ENCODE data around the gene PREX1.
"Not testable (repeated sequence)": the region's sequence is repeated elsewhere in the genome, so short reads cannot be mapped to it uniquely, and the experiment has no call there.

Gene PREX1

DNA sequence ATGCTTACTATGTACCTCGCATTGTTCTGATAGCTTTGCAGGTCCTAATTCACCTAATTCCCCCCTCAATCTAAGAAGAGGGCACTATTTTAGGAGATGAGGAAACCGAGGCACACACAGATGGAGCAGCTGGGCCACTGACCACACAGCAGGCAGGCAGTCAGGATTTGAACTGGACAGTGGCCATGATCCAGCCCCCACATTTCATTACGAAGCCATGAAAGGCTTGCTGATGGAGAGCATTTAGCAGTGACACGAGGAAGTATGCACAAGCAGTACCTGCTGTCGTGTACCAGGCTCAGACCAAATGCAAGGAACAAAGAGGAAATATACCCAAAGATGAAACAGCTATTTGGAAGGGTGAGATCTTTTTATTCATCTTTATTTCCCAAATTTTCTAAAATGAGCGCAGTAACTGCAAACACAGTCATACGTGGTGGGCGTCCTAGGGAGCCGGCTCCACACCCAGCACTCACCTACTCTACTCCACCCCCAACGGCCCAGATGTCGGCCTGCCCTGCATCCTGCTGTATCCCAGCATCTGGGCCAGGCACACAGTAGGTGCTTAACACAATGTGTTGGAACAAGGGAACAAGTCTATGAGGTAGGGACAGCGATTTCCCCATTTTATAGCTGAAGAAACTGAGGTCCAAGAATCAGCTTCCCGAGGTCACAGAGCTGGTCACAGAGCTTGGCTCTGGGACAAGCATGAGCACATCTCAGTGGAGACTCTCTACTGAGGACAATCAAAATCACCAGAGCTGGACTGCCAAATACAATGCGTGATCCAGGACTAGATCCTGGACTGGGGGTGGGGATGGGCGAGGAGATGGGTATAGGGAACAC lies 15.0 kb downstream of the PREX1 start:
- no peak for DNase-seq (ENCODE audit: low read depth)

- not testable (repeated sequence) for DNase-seq (ENCODE audit: low read depth)
Measured at GRCh38 chr20:48812114-48812513, 15.7 kb downstream of the PREX1 start.

DNA sequence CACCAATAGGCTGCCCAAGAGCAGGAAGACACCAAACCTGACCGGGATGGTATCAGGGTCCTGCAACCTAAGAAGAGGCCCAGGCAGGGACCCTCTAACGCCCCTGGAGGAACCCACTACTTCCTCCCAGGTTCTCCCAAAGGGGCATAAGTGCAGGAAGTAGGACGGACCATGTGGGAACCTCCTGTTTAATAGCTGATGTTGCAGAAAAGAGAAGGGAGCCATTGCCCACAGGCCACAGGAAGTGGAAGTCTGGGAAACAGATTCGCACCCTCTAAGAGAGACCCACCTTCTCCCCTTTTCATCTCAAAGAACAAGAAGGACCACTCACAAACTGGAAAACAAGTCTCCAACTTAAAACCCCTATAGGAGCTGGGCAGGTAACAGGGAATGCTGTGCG lies 18.1 kb downstream of the PREX1 start:
- no peak for DNase-seq (ENCODE audit: low read depth)

DNA sequence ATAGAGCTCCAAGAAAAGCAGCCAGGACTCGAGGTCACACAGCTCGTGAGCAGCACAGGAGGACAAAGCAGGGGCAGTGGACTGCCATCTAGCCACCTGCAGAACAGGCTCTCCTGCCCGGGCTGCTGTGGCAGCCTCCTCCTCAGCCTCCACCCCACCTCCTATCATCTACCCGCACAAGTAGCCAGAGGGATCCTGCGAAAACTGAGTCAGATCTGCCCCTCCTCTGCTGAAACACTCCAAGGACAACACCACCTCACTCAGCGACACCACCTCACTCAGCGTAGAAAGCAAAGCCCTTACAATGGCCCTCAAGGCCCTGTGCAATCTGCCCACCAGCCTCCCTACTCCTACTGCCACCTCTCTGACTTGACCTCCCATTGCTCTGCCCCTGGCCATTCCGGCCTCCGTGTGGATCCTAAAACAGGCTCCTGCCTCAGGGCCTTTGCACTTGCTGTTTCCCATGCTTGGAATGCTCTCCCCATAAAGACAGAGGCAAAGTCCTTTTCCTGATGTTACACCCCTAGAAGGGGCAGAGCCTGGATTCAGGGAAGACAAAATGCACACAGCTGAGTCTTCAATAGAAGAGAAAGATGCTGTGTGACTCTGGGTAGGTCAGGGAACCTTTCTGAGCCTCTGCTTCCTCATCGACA lies 19.3 kb downstream of the PREX1 start:
- no peak for DNase-seq (ENCODE audit: low read depth)

- DNase-seq (ENCODE audit: low read depth), result no peak
Measured at GRCh38 chr20:48807586-48808381, 20.0 kb downstream of the PREX1 start.

GRCh38 chr20:48807051-48807450 lies 20.7 kb downstream of the PREX1 start:
- DNase-seq (ENCODE audit: low read depth), result no peak

- no peak for DNase-seq (ENCODE audit: low read depth)
Measured at GRCh38 chr20:48805716-48806115, 22.1 kb downstream of the PREX1 start.

GRCh38 chr20:48805286-48805685 lies 22.5 kb downstream of the PREX1 start:
- no peak for DNase-seq (ENCODE audit: low read depth)

DNA sequence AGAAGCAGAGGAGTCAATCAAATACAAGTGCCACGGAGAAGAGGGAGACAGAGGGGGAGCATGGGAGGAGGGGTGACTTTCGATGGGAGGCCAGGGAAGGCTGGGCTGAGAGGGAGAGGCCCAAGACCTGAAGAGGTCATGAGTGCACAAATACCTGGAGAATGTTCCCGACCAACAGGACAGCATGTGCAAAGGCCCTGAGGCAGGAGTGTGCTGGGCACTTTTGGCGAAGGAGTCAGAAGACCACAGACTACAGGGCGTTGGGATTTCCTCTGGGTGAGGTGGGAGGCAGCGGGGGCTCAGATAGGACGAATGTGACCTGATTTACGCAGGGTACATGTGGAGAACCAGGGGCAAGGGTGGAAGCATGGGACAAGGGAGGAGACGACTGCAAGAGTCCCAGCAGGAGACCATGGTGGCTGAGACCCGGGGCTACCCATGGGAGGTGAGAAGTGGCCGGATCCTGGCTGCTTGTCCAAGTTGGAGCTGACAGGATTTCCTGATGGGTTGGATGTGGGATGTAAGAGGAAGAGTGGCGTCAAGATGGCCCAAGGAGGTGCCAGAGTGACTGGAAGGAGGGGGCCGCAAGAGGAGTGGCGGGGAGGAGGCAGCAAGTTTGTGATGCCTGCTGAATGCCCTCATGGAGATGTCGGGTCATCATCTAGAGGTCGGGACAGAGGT lies 23.4 kb downstream of the PREX1 start:
- no peak for DNase-seq (ENCODE audit: low read depth)

DNA sequence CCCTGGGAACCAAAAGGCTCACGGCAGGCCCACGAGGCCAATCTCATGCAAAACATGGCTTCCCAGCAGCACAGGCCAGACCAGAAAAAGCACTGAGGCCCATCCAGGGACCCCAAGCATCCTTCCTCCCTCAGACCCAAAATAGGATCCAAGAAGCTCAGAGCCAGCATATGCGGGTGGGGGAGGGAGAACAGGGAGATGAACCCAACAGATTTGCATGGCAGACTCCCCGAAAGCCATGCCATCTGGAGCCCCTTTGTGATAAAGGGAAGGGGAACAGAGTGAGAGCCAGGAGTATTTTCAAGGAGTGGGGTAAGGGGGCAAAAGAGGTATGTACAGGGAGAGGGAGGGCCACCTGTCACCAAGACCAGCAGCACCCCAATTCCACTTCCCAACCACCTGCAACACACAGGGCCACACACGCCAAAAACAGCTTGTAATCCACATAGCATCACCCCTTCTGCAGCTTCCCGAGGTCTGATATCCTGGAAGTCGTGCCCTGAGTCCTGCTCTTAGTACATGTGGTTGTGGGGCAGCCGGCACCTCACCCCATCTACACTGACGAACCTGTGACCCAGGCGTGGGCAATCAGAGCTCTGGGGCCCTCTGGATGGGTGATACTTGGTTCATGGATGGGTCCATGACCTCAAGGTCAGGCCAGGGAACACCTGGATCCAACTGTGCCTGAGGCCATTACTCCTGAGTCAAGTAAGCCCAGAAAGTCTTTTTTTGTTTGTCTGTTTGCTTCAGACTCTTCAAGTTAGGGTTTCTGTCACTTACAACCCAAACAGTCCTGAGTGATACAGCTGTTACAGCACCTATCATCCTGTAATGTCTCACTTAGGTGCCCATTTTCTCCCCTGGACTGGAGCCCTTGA lies 24.4 kb downstream of the PREX1 start:
- no peak for DNase-seq (ENCODE audit: low read depth)

GRCh38 chr20:48802647-48803046 lies 25.2 kb downstream of the PREX1 start:
- no peak for DNase-seq (ENCODE audit: low read depth)

DNA sequence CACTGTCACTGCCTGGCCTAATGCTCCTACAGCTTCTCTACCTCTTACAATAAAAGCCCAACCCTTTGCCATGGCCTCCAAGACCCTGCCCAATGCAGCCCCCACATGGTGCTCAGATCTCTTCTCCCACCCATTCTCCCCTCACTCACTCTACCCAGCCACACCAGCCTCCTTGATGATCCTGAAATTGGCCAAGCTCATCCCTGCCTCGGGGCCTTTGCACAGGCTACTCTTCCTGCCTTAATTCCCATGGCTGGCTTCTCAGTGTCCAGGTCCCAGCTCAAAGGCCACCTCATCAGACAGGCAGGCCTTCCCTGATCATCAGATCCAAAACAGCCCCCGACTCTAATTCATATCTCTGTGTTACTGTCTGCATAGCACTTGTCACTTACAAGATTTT lies 25.6 kb downstream of the PREX1 start:
- DNase-seq (ENCODE audit: low read depth), result no peak

DNA sequence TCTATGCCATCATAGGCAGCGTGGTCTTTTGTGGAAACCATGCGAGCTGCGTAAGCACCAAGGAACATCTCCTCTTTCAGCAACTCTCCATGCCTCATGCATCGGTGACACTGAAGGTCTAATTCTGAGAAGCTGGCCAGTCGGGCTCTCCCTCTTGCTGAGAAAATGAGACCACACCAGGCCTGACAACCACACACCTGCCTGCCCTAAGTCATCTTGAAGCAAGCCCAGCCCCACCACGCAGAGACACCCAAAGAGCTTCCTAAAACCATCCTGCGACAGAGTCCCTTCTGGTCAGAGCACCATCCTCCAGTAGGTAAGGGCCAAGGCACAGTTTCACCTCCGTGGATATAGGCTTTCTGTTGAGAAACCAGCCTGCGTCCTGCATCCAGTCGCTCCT lies 26.6 kb downstream of the PREX1 start:
- no peak for DNase-seq (ENCODE audit: low read depth)

- DNase-seq (ENCODE audit: low read depth), result no peak
Measured at GRCh38 chr20:48800177-48800576, 27.6 kb downstream of the PREX1 start.

DNA sequence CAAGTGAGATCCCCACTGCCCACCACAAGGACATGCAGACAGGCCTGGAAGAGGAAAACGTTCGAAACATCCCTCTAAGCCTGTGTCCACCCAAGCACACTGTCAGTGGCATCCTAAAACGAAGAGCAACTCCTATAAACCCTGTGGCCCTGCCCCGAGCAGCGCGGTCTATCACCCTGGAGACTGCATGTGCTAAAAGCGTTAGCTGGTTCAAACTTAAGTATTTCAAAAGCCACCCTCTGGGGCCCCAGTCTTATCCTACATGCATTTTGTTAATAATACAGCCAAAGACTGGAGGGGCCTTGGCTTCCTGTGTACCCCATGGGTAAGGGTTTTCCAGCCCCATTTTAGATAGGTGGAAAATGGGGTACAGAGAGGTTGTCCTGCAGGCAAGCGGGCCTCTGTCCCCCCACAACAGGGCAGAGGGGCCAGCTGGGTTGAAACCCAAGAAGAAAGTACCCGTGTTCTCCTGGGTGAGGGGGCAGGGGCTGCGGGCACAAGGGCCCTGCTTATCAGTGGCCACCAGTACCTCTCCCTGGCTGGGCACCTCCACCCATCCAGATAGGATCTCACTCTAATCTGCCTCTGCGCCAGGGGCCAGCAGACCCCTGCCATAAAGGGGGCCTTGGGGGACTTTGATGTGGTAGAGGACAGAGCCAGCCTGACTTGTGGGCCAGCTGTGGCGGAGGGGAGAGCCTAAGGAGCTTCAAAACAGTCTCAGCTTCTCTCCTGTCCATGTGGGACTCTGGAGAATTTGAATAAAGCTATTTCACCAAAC lies 28.3 kb downstream of the PREX1 start:
- no peak for DNase-seq (ENCODE audit: low read depth)

DNA sequence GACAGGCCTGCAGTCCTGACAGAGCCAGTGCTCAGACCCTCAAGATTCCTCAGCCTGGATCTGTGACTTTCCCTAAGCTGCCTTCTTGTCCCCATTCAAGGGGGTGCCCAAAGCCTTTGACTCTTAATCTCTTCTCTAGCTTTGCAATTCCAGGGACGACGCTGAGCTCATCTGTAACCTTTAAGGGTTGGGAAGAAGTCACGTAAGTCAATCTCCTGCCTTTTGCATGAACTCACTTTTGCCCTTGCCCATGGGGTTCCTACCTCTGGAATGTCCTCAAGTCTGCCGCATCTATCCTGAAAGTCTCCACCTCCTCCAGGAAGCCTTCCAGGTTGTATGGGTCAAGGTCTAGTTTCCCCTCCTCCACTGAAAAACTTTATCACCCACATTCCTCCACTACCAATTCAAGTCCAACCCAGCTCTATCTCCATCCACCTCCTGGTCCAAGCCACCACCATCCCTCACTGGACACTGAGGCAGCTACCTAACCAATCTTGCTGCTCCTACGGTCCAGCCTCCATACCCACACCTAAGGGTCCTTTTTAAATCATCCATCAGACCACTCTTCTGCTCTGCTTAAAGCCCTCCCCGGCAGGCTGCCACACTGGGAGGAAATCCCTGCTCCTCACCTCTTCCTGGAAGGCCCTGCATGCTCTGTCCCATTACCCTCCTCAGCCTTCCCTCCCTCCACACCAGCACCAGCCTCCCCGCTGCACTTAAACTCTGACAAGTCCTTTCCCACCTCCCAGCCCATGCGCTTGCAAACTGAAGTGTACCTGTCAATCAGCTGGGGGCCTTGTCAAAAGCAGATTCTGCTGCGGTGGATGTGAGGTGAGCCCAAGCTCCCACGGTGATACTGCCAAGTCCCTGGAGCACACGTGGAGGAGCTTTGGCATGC lies 29.7 kb downstream of the PREX1 start:
- no peak for DNase-seq (ENCODE audit: low read depth)

GRCh38 chr20:48797275-48797825 lies 30.4 kb downstream of the PREX1 start:
- no peak for DNase-seq (ENCODE audit: low read depth)

DNA sequence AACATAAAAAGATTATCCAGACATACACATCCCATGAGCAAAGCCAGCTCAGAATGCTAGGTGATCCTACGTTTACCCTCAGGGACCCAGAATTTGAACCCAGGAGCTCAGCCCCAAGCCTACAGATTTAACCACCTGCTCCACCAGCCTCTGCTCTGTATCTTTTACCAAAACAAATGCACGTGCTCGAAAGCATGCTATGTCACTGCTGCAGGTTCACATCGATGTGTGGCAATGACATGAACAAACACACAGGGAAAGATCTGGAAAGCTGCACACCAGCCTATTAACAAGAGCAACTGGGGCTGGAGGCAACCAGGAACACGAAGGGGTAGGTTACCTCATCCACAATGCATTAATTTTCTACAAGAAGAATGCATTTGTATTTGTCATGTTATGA lies 32.1 kb downstream of the PREX1 start:
- DNase-seq (ENCODE audit: low read depth), result no peak

- DNase-seq (ENCODE audit: low read depth), result no peak
Measured at GRCh38 chr20:48794816-48795457, 32.9 kb downstream of the PREX1 start.
